ENCODE results near the gene GPR153. TPM values are rescaled to one million over a fixed set of nuclear protein-coding genes. Genes with fewer than 3 reads are reported as not detected.

Gene GPR153
- total RNA-seq, 1 experiment from 2014 or later, result 98.7 TPM

GRCh38 chr1:6257541-6258069 lies 3.3 kb downstream of the GPR153 start:
- TF ChIP-seq EZH2phosphoT487 (IDR thresholded peaks at IDR 0.05; ENCODE audit: borderline replicate concordance, low read length) (no peak), CTCF (conservative IDR thresholded peaks at IDR 0.05; ENCODE audit: low read depth, low read length) (no peak), EZH2 (IDR thresholded peaks at IDR 0.05; ENCODE audit: low read length, unreplicated experiment) (no peak)
- ATAC-seq, result peak; percentile 1; the same call in 1 of the 2 replicates
- intact Hi-C loops (cut with micrococcal nuclease), result no loop called here
- peaks cover 21% of the 10 kb centered on the region for H3K4me1 ChIP-seq (ENCODE audit: insufficient read depth, low read length)
- no peak overlapping the region for H3K9ac ChIP-seq (ENCODE audit: low read length)
- H3K27me3 ChIP-seq (ENCODE audit: low read length), result no peaks in the 10 kb centered on the region
- H3F3A ChIP-seq (ENCODE audit: low read length, unreplicated experiment), result no peaks in the 10 kb centered on the region
- no peaks in the 10 kb centered on the region for H3K9me2 ChIP-seq (replicated peaks; ENCODE audit: low read length)
- peaks cover 37% of the 10 kb centered on the region for H3K79me2 ChIP-seq (ENCODE audit: low read length)
- H4K20me1 ChIP-seq (ENCODE audit: low read length), result peaks cover 8% of the 10 kb centered on the region; the same call in 1 of the 2 replicates
- peak; percentile 42 for DNase-seq
- no peak overlapping the region for H2AFZ ChIP-seq (ENCODE audit: low read length)
- no peaks in the 10 kb centered on the region for H3K9me3 ChIP-seq (ENCODE audit: low read length)
- no peak overlapping the region for H3K4me2 ChIP-seq (ENCODE audit: low read length)
- no peak overlapping the region for H3K4me3 ChIP-seq (ENCODE audit: low read length)
- CTCF ChIA-PET, result interaction anchor here (0.9 kb wide), 1 partner anchor 10 kb away, joined by 4 read pairs; no protein-coding TSS in a partner anchor
- no peak overlapping the region for H3K27ac ChIP-seq (ENCODE audit: low read length)
- POLR2A ChIA-PET (ENCODE audit: unreplicated experiment), result no interaction called here
- no TSS peak for BruUV-seq (replicated peaks)
- peaks cover 6% of the 10 kb centered on the region; the same call in 1 of the 2 replicates for H3K36me3 ChIP-seq (ENCODE audit: low read depth, low read length)

GRCh38 chr1:6256645-6257044 lies 4.3 kb downstream of the GPR153 start:
- DNase-seq (no peak), ATAC-seq (no peak)
- no TSS peak for BruUV-seq (replicated peaks)
- ChIA-PET CTCF (no interaction called here), POLR2A (ENCODE audit: unreplicated experiment) (no interaction called here)
- H3F3A ChIP-seq (ENCODE audit: low read length, unreplicated experiment), result no peaks in the 10 kb centered on the region
- H3K9ac ChIP-seq (ENCODE audit: low read length), result no peak overlapping the region
- intact Hi-C loops (cut with micrococcal nuclease), result no loop called here
- peaks cover 37% of the 10 kb centered on the region for H3K79me2 ChIP-seq (ENCODE audit: low read length)
- TF ChIP-seq CTCF (conservative IDR thresholded peaks at IDR 0.05; ENCODE audit: low read depth, low read length) (no peak), EZH2 (IDR thresholded peaks at IDR 0.05; ENCODE audit: low read length, unreplicated experiment) (no peak), EZH2phosphoT487 (IDR thresholded peaks at IDR 0.05; ENCODE audit: borderline replicate concordance, low read length) (no peak)
- no peak overlapping the region for H3K4me3 ChIP-seq (ENCODE audit: low read length)
- H3K9me3 ChIP-seq (ENCODE audit: low read length), result no peaks in the 10 kb centered on the region
- H3K27ac ChIP-seq (ENCODE audit: low read length), result no peak overlapping the region
- no peak overlapping the region for H3K4me2 ChIP-seq (ENCODE audit: low read length)
- no peak overlapping the region for H2AFZ ChIP-seq (ENCODE audit: low read length)
- no peaks in the 10 kb centered on the region for H3K27me3 ChIP-seq (ENCODE audit: low read length)
- H3K4me1 ChIP-seq (ENCODE audit: insufficient read depth, low read length), result peaks cover 18% of the 10 kb centered on the region
- H4K20me1 ChIP-seq (ENCODE audit: low read length), result peaks cover 8% of the 10 kb centered on the region; the same call in 1 of the 2 replicates
- H3K9me2 ChIP-seq (replicated peaks; ENCODE audit: low read length), result no peaks in the 10 kb centered on the region
- peaks cover 6% of the 10 kb centered on the region; the same call in 1 of the 2 replicates for H3K36me3 ChIP-seq (ENCODE audit: low read depth, low read length)

GRCh38 chr1:6254691-6255090 lies 6.2 kb downstream of the GPR153 start:
- H2AFZ ChIP-seq (ENCODE audit: low read length), result no peak overlapping the region
- H3K36me3 ChIP-seq (ENCODE audit: low read depth, low read length), result peaks cover 6% of the 10 kb centered on the region; the same call in 1 of the 2 replicates
- TF ChIP-seq EZH2 (IDR thresholded peaks at IDR 0.05; ENCODE audit: low read length, unreplicated experiment), result no peak
- peaks cover 6% of the 10 kb centered on the region; the same call in 1 of the 2 replicates for H4K20me1 ChIP-seq (ENCODE audit: low read length)
- H3K9me3 ChIP-seq (ENCODE audit: low read length), result no peaks in the 10 kb centered on the region
- H3K4me2 ChIP-seq (ENCODE audit: low read length), result no peak overlapping the region
- no peak overlapping the region for H3K4me3 ChIP-seq (ENCODE audit: low read length)
- H3K9me2 ChIP-seq (replicated peaks; ENCODE audit: low read length), result no peaks in the 10 kb centered on the region
- no peaks in the 10 kb centered on the region for H3K27me3 ChIP-seq (ENCODE audit: low read length)
- intact Hi-C loops (cut with micrococcal nuclease), result no loop called here
- peaks cover 31% of the 10 kb centered on the region for H3K79me2 ChIP-seq (ENCODE audit: low read length)
- no peak for ATAC-seq
- DNase-seq, result no peak
- H3F3A ChIP-seq (ENCODE audit: low read length, unreplicated experiment), result no peaks in the 10 kb centered on the region
- H3K4me1 ChIP-seq (ENCODE audit: insufficient read depth, low read length), result peaks cover 13% of the 10 kb centered on the region
- POLR2A ChIA-PET (ENCODE audit: unreplicated experiment), result no interaction called here
- no TSS peak for BruUV-seq (replicated peaks)
- CTCF ChIA-PET, result no interaction called here
- H3K9ac ChIP-seq (ENCODE audit: low read length), result no peak overlapping the region
- no peak overlapping the region for H3K27ac ChIP-seq (ENCODE audit: low read length)
